H1 (cell line): ENCODE results near the gene DLG5. TPM values are rescaled to one million over a fixed set of nuclear protein-coding genes. Genes with fewer than 3 reads are reported as not detected.

ENCODE experiments used
- CEBPB ChIP-seq: IDR thresholded peaks from 2 replicates; pipeline ENCODE4 v1.6.1; 2012; ENCODE audit warnings: low read depth, low read length
- POU5F1 ChIP-seq: IDR thresholded peaks from 2 replicates; pipeline ENCODE4 v1.6.1; 2011; ENCODE audit warnings: low read depth, mild to moderate bottlenecking, low read length, moderate library complexity
- polyA plus RNA-seq, 7 experiments: library from polyadenylated mRNA; depleted of rRNA in 3 of 7; stranded (reverse) in 5 of 7; unstranded in 2 of 7; fragments of >200 nt in 5 of 7; fragments of 200-250 nt in 2 of 7; gene quantifications; 1 replicate in 5 of 7; 2 replicates in 1 of 7; 4 replicates in 1 of 7; pipeline versions ENCODE4 v1.2.1 to v1.2.3, GENCODE V29; 2011 to 2013; ENCODE audit warnings: missing spikeins in 2 of 7, mixed read lengths in 2 of 7
- total RNA-seq: library from RNA; stranded (reverse); fragmentation: NEBNext Ultra II Directional; extraction: Animal tissue kit (Norgen Biotek cat#: 25700); gene quantifications from 2 replicates; pipeline ENCODE4 v1.2.1, GENCODE V29; 2021

DLG5 gene
- total and polyA plus RNA-seq, 2 of the 8 experiments (the other 6 are each of a cell fraction or from before 2014, with no cell fraction given) = 15.6 to 71.4 TPM

DNA sequence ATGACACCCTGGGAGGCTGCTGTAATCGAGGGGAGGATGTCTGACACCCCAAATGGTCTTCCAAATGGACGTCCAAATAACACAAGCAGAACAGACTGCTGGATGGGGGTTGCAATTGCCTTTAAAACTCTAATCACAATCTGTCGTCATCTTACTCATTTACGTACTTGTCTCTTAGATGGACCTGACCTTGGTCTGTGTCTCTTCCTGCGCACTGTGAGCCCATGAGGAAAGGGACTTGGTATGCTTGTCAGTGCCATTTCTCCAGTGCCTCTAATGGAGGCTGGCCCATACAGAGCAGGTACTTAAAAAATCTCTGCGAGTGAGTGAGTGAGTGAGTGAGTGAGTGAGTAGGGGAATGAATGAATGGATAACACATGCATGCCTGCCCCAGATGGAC is 93.3 kb downstream of the DLG5 start (continued):
- TF ChIP-seq POU5F1 = no peak
- no peak for TF ChIP-seq CEBPB
